ENCODE measurements around the gene MC1R.
A peak's percentile ranks its signal among the peaks of the same experiment; 100 is the strongest.

MC1R gene

DNA sequence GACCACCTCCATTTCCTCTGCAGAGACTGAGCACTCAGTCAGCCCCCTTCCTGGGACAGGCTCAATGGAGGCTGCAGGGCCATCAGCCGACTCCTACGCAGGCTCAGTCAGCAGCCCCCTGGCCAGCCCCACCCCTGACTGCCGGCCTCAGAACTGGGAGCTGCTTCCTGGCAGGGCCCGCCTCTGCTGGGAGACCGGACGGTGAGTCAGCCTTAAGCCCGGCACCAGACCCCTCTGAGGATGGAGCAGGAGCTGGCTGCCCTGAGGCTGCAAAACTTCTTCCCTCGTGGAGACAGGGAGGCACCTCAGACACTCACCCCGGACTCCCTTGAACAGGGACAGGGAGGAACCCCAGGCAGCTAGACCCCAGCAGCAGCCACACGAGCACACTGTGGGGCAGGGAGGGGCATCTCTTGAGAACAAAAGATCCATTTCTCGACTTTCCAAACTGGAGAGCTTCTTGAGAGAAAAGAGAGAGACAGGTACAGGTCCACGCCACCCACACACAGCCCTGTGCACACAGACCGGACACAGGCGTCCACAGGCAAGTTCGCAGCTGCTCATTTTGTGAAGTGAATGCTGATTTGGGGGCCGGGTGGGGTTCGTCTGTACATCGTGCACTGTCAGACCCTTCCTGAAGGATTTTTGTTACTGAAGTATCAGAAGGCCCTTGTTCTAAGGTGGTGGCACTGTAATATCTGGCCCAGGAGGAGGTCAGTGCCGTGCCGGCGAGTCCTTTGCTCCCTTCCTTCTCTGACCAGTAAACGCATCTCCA, 3.2 kb downstream of the MC1R start:
- H3K27me3 ChIP-seq (ENCODE audit: control insufficient read depth in 5 of 5, insufficient read depth in 4 of 5, low read length in 5 of 5), result peaks cover 29 to 68% (median 47%) of the 10 kb centered on the region in 5 donors
- no peaks in the 10 kb centered on the region for H3K36me3 ChIP-seq (ENCODE audit: control insufficient read depth in 5 of 5, insufficient read depth in 5 of 5, low read length in 5 of 5)
- H3K4me3 ChIP-seq (ENCODE audit: low read depth in 1 of 5, low read length in 5 of 5), result peak overlapping the region in 3 of 5 donors; percentile 39 to 61 (median 55)
- H3K27ac ChIP-seq (ENCODE audit: low read depth, low read length), result no peak overlapping the region
- H3K4me1 ChIP-seq (ENCODE audit: control insufficient read depth in 5 of 5, insufficient read depth in 5 of 5, low read length in 5 of 5), result peaks cover 0 to 67% (median 48%) of the 10 kb centered on the region in 5 donors
- H3K9me3 ChIP-seq (ENCODE audit: control insufficient read depth in 5 of 5, low read length in 5 of 5), result peaks cover 0 to 3% (median 0%) of the 10 kb centered on the region in 5 donors
- peak overlapping the region in 1 of 5 donors; percentile 35 for H3K9ac ChIP-seq (ENCODE audit: low read length in 5 of 5)

DNA sequence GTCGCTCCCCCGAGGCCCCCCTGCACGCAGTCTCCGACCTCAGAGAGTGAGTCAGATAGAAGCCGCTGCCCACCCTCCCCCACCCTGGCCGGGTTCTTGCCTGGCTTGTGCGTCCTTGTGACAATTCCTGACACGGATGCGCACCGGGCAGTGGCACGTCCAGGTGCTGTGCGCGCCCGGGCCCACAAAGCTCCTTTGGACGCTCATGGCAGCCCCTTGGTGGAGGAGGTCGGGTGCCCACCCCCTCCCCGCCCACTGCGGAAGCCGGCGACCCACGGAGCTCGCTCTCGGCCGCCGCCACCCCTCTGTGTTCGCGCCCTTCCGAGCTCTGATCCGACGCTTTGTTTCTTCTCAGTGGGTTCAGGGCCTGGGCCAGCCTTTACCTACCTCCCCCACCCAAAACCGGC, 3.8 kb downstream of the MC1R start:
- Histone ChIP-seq H3K4me1 (ENCODE audit: control insufficient read depth in 5 of 5, insufficient read depth in 5 of 5, low read length in 5 of 5) (peaks cover 0 to 66% (median 47%) of the 10 kb centered on the region in 5 donors), H3K9ac (ENCODE audit: low read length in 5 of 5) (peak overlapping the region in 1 of 5 donors; percentile 30), H3K36me3 (ENCODE audit: control insufficient read depth in 5 of 5, insufficient read depth in 5 of 5, low read length in 5 of 5) (no peaks in the 10 kb centered on the region), H3K27ac (ENCODE audit: low read depth, low read length) (no peak overlapping the region), H3K4me3 (ENCODE audit: low read depth in 1 of 5, low read length in 5 of 5) (peak overlapping the region in 4 of 5 donors; percentile 39 to 61 (median 48)), H3K27me3 (ENCODE audit: control insufficient read depth in 5 of 5, insufficient read depth in 4 of 5, low read length in 5 of 5) (peaks cover 29 to 68% (median 47%) of the 10 kb centered on the region in 5 donors), H3K9me3 (ENCODE audit: control insufficient read depth in 5 of 5, low read length in 5 of 5) (peaks cover 0 to 3% (median 0%) of the 10 kb centered on the region in 5 donors)

DNA sequence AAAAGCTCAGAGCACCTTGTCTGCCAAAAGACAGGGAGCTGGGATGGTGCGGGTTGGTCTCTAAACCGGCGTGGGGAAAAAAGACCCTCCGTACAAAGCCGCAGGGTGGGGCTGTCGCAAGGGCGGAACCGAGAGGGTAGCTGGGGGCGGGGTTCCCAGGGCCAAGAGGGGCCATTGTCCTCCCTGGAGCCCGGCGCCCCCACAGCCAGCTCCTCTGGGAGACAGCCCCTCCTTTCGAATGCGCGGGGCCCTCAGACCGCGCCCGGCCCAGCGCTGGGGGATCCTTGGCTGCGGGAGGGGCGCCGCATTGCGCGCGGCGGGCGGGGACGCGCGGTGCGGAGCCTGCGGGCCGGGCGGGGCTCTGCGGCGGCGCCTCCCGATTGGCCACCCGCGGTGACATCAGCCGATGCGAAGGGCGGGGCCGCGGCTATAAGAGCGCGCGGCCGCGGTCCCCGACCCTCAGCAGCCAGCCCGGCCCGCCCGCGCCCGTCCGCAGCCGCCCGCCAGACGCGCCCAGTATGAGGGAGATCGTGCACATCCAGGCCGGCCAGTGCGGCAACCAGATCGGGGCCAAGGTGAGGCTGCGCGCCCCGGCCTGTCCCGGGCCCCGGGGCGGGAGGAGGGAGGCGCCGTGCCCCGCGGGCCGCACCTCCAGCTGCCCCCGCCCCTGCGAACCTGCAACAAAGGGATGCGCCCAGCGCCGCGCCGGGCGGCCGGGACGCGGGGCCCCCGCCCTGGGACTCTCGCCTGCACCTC, 4.4 kb downstream of the MC1R start, which contains the start of gene TUBB3:
TUBB3 (plus strand) TSS at position 459 of the 756 bp plus-strand sequence; CDS start at position 519, 60 bp downstream.
- Histone ChIP-seq H3K4me3 (ENCODE audit: low read depth in 1 of 5, low read length in 5 of 5) (peak within 1 kb of the TSS in 4 of 5 donors; percentile 39 to 61 (median 48)), H3K9me3 (ENCODE audit: control insufficient read depth in 5 of 5, low read length in 5 of 5) (peaks cover 0 to 3% (median 0%) of the 10 kb centered on the region in 5 donors), H3K27me3 (ENCODE audit: control insufficient read depth in 5 of 5, insufficient read depth in 4 of 5, low read length in 5 of 5) (peaks cover 29 to 69% (median 49%) of the 10 kb centered on the region in 5 donors), H3K4me1 (ENCODE audit: control insufficient read depth in 5 of 5, insufficient read depth in 5 of 5, low read length in 5 of 5) (peaks cover 0 to 60% (median 41%) of the 10 kb centered on the region in 5 donors), H3K9ac (ENCODE audit: low read length in 5 of 5) (peak within 1 kb of the TSS in 2 of 5 donors; percentile 30 to 35), H3K27ac (ENCODE audit: low read depth, low read length) (no peak within 1 kb of the TSS), H3K36me3 (ENCODE audit: control insufficient read depth in 5 of 5, insufficient read depth in 5 of 5, low read length in 5 of 5) (no peaks in the 10 kb centered on the region)

DNA sequence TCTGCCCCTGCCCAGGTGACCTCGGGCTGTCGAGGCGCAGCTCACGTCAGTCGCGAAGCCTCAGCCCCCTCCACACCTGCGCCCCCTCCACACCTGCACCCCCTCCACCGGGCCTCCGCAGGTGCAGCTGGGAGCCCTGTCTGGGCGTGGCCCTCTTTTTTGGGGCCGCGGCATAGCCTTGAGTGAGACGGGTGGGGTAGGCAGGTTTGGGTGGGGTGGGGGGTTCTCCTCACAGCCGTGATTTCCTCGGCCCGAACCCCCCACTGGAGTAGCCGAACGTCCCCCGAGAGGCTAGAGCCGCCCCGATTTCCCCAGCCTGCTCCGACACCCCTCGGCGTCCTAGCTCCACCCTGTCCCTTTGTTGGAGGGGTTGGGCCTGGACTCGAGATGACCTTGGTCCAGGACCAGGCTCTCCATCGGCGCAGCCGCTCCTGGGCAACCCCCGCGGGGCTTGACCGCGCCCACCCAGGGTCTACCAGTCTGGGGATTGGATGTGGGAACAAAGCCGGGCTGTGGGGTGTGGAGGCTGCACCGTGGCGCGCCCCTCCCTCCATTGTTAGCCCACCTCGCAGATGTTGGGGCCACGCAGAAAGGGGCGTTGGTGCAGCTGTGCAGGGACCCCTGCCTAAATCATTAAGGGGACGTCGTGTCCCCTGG, 5.1 kb downstream of the MC1R start:
- H3K4me1 ChIP-seq (ENCODE audit: control insufficient read depth in 5 of 5, insufficient read depth in 5 of 5, low read length in 5 of 5), result peaks cover 0 to 53% (median 34%) of the 10 kb centered on the region in 5 donors
- peaks cover 0 to 3% (median 0%) of the 10 kb centered on the region in 5 donors for H3K9me3 ChIP-seq (ENCODE audit: control insufficient read depth in 5 of 5, low read length in 5 of 5)
- H3K4me3 ChIP-seq (ENCODE audit: low read depth in 1 of 5, low read length in 5 of 5), result peak overlapping the region in 3 of 5 donors; percentile 18 to 61 (median 41)
- no peak overlapping the region for H3K9ac ChIP-seq (ENCODE audit: low read length in 5 of 5)
- H3K36me3 ChIP-seq (ENCODE audit: control insufficient read depth in 5 of 5, insufficient read depth in 5 of 5, low read length in 5 of 5), result no peaks in the 10 kb centered on the region
- peaks cover 23 to 62% (median 49%) of the 10 kb centered on the region in 5 donors for H3K27me3 ChIP-seq (ENCODE audit: control insufficient read depth in 5 of 5, insufficient read depth in 4 of 5, low read length in 5 of 5)
- no peak overlapping the region for H3K27ac ChIP-seq (ENCODE audit: low read depth, low read length)

DNA sequence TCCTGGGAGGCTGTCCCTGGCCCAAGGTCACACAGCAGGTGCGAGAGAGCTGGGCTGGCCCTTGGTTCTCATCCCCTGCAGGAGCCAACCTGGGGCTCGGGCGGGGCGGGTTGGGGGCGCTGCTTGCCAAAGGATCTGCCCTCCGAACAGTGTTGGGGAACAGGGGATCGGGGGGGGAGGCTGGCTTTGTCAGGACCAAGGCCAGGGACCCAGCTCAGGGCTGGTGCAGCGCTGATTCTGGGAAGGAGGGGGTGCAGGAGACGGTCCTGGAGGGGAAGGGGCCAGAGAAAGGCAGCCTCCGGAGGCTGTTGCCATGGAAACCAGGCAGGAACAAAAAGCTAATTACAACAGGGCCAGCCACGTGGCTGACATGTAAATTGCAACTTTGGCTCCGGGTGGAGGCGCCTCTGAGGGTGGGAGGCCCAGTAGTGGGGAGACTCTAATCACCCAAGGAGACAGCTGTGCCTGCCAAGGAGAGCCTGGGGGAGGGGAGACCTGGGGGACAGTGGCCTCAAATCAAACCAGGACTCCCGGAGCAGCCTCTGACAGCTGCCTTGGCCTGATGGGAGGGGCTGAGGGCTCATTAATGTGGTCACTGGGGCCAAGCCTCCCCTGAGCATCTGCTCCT, 5.7 kb downstream of the MC1R start:
- Histone ChIP-seq H3K4me1 (ENCODE audit: control insufficient read depth in 5 of 5, insufficient read depth in 5 of 5, low read length in 5 of 5) (peaks cover 0 to 50% (median 32%) of the 10 kb centered on the region in 5 donors), H3K27me3 (ENCODE audit: control insufficient read depth in 5 of 5, insufficient read depth in 4 of 5, low read length in 5 of 5) (peaks cover 17 to 56% (median 43%) of the 10 kb centered on the region in 5 donors), H3K9me3 (ENCODE audit: control insufficient read depth in 5 of 5, low read length in 5 of 5) (peaks cover 0 to 3% (median 0%) of the 10 kb centered on the region in 5 donors), H3K27ac (ENCODE audit: low read depth, low read length) (no peak overlapping the region), H3K9ac (ENCODE audit: low read length in 5 of 5) (no peak overlapping the region), H3K4me3 (ENCODE audit: low read depth in 1 of 5, low read length in 5 of 5) (no peak overlapping the region), H3K36me3 (ENCODE audit: control insufficient read depth in 5 of 5, insufficient read depth in 5 of 5, low read length in 5 of 5) (no peaks in the 10 kb centered on the region)

DNA sequence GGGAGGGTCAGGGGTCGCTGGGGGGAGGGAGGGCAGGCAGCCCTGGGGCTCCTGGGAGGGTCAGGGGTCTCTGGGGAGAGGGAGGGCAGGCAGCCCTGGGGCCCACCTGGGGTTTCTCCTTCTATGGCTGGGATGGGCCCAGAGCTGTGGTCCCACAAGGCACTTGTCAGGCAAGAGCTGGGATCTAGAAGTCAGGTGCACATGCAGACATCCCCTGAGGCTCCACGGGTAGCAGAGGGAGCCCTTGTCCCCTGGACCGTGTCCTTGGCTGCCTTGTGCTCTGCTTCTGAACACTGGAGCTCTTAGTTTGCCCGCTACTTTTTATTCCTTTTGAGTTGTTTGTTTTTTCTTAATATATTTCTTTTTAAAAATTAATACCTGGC, 6.3 kb downstream of the MC1R start:
- H3K36me3 ChIP-seq (ENCODE audit: control insufficient read depth in 5 of 5, insufficient read depth in 5 of 5, low read length in 5 of 5), result no peaks in the 10 kb centered on the region
- peaks cover 12 to 50% (median 39%) of the 10 kb centered on the region in 5 donors for H3K27me3 ChIP-seq (ENCODE audit: control insufficient read depth in 5 of 5, insufficient read depth in 4 of 5, low read length in 5 of 5)
- peaks cover 0 to 50% (median 32%) of the 10 kb centered on the region in 5 donors for H3K4me1 ChIP-seq (ENCODE audit: control insufficient read depth in 5 of 5, insufficient read depth in 5 of 5, low read length in 5 of 5)
- no peak overlapping the region for H3K27ac ChIP-seq (ENCODE audit: low read depth, low read length)
- no peaks in the 10 kb centered on the region for H3K9me3 ChIP-seq (ENCODE audit: control insufficient read depth in 5 of 5, low read length in 5 of 5)
- no peak overlapping the region for H3K4me3 ChIP-seq (ENCODE audit: low read depth in 1 of 5, low read length in 5 of 5)
- H3K9ac ChIP-seq (ENCODE audit: low read length in 5 of 5), result no peak overlapping the region

DNA sequence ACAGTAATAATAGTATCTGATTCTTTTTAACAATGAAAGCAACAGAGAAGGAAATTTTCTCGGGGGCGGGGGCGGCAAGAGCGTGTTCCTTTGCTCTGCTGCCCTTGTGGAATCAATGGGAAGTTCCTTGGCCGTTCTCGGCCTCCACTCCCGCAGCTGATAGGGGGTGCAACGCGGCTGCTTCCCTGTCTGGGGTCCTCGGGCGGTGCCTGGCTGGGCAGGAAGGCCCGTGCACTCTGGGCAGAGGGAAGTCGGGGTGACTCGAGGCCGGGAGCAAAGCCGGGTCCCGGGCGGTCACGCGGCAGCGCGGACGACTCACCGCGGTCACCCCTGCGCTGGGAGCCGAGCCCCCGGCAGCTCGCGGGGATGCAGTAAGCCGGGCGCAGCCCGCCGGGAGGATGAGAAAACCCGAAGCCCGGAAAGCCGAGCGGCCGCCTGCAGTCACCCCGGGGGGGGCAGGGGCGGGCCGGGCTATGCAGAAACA, 7.0 kb downstream of the MC1R start:
- Histone ChIP-seq H3K9ac (ENCODE audit: low read length in 5 of 5) (no peak overlapping the region), H3K27me3 (ENCODE audit: control insufficient read depth in 5 of 5, insufficient read depth in 4 of 5, low read length in 5 of 5) (peaks cover 7 to 45% (median 36%) of the 10 kb centered on the region in 5 donors), H3K4me1 (ENCODE audit: control insufficient read depth in 5 of 5, insufficient read depth in 5 of 5, low read length in 5 of 5) (peaks cover 0 to 50% (median 32%) of the 10 kb centered on the region in 5 donors)

DNA sequence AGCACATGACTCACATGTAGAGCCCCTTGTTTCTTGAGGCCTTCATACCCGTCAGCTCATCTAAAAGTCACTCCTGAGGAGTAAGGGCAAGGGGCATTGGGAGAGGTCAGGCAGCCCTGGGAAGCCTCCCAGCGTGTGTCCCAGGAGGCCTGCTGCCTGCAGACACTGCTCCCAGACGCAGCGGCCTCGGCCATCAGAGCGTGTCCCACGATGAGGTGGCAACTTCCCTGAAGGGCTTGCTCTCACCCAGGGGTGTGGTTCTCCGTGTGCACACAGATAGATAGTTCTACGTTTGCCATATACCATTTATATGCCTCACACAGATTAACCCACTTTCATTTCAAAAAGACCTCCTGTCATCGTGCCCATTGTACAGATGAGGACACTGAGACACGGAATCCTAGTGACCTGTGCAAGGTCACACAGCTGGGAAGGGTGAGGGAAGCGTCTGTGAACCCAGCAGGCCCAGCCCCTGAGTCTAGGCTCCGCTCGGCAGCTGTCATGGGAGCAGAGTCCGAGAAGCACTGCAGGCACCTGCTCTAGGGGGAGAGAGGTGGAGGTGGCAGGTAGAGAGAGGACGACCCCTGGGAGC, 12.7 kb downstream of the MC1R start:
- Histone ChIP-seq H3K4me1 (ENCODE audit: control insufficient read depth in 5 of 5, insufficient read depth in 5 of 5, low read length in 5 of 5) (peaks cover 0 to 3% (median 2%) of the 10 kb centered on the region in 5 donors), H3K4me3 (ENCODE audit: low read depth in 1 of 5, low read length in 5 of 5) (no peak overlapping the region), H3K27me3 (ENCODE audit: control insufficient read depth in 5 of 5, insufficient read depth in 4 of 5, low read length in 5 of 5) (peaks cover 0 to 9% (median 7%) of the 10 kb centered on the region in 5 donors), H3K36me3 (ENCODE audit: control insufficient read depth in 5 of 5, insufficient read depth in 5 of 5, low read length in 5 of 5) (no peaks in the 10 kb centered on the region), H3K9ac (ENCODE audit: low read length in 5 of 5) (no peak overlapping the region), H3K9me3 (ENCODE audit: control insufficient read depth in 5 of 5, low read length in 5 of 5) (no peaks in the 10 kb centered on the region), H3K27ac (ENCODE audit: low read depth, low read length) (no peak overlapping the region)

More for the DNA sequence above, 7.0 kb downstream of the MC1R start:
- no peak overlapping the region for H3K27ac ChIP-seq (ENCODE audit: low read depth, low read length)
- H3K4me3 ChIP-seq (ENCODE audit: low read depth in 1 of 5, low read length in 5 of 5), result peak overlapping the region in 3 of 5 donors; percentile 22 to 59 (median 39)
- H3K36me3 ChIP-seq (ENCODE audit: control insufficient read depth in 5 of 5, insufficient read depth in 5 of 5, low read length in 5 of 5), result no peaks in the 10 kb centered on the region
- H3K9me3 ChIP-seq (ENCODE audit: control insufficient read depth in 5 of 5, low read length in 5 of 5), result no peaks in the 10 kb centered on the region

DNA sequence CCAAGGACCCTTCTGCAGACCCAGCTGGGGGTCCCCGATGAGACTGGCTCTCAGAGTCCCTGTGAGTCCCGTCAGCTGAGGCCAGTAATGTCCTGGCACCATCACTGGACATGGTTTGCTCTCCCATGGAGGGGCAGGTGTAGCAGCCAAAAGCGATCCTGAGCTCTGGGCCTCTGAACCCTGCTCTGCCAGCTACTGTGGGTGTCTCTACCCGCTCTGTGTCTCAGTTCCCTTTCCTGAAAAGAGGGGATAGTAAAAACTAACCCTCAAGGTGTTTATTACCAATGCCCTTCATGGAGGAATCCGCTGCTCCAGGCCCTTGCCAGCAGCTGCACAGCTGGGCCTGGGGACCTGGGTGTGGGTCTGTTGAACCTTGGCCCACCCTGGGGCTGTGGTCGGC, 13.3 kb downstream of the MC1R start:
- peaks cover 0 to 9% (median 7%) of the 10 kb centered on the region in 5 donors for H3K27me3 ChIP-seq (ENCODE audit: control insufficient read depth in 5 of 5, insufficient read depth in 4 of 5, low read length in 5 of 5)
- no peak overlapping the region for H3K9ac ChIP-seq (ENCODE audit: low read length in 5 of 5)

More for the DNA sequence above, 13.3 kb downstream of the MC1R start:
- H3K4me1 ChIP-seq (ENCODE audit: control insufficient read depth in 5 of 5, insufficient read depth in 5 of 5, low read length in 5 of 5), result no peaks in the 10 kb centered on the region
- no peak overlapping the region for H3K4me3 ChIP-seq (ENCODE audit: low read depth in 1 of 5, low read length in 5 of 5)
- H3K27ac ChIP-seq (ENCODE audit: low read depth, low read length), result no peak overlapping the region
- no peaks in the 10 kb centered on the region for H3K9me3 ChIP-seq (ENCODE audit: control insufficient read depth in 5 of 5, low read length in 5 of 5)
- no peaks in the 10 kb centered on the region for H3K36me3 ChIP-seq (ENCODE audit: control insufficient read depth in 5 of 5, insufficient read depth in 5 of 5, low read length in 5 of 5)

All from subcutaneous abdominal adipose tissue (tissue), 5 donors.